ENCODE data around the gene IQSEC1.

IQSEC1 gene

DNA sequence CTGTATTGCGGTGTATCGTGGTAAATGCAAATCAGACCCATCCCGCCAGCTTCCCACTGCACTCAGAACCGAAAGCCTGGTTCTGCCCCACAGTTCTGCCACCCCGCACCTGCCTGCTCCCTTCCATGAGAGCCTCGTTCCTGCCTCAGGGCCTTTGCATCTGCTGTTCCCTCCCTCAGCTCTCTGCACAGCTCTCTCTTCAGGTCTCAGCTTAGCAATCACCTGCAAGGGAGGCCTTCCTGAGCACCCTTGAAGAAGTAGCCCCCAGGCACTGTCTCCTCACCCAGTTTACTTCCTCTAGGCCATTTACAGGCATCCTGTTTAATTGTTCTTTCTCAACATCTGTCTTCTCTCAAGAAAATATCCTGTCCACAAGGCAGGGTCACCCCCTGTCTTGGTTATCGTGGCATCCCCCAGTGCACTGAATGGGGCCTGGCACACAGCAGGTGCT, 13.3 kb upstream of the IQSEC1 start:
- peaks cover 0 to 17% (median 3%) of the 10 kb centered on the region in 4 donors for H3K4me1 ChIP-seq
- no peaks in the 10 kb centered on the region for H3K9me3 ChIP-seq
- H3K27me3 ChIP-seq, result no peaks in the 10 kb centered on the region
- no peak overlapping the region for H3K27ac ChIP-seq
- no peak for DNase-seq
- no peak overlapping the region for H3K4me3 ChIP-seq
- H3K36me3 ChIP-seq, result no peaks in the 10 kb centered on the region
- intact Hi-C loops (cut with DNase I; ENCODE audit: low total_unique reads), result no loop called here
- TF ChIP-seq, protein P1, sequence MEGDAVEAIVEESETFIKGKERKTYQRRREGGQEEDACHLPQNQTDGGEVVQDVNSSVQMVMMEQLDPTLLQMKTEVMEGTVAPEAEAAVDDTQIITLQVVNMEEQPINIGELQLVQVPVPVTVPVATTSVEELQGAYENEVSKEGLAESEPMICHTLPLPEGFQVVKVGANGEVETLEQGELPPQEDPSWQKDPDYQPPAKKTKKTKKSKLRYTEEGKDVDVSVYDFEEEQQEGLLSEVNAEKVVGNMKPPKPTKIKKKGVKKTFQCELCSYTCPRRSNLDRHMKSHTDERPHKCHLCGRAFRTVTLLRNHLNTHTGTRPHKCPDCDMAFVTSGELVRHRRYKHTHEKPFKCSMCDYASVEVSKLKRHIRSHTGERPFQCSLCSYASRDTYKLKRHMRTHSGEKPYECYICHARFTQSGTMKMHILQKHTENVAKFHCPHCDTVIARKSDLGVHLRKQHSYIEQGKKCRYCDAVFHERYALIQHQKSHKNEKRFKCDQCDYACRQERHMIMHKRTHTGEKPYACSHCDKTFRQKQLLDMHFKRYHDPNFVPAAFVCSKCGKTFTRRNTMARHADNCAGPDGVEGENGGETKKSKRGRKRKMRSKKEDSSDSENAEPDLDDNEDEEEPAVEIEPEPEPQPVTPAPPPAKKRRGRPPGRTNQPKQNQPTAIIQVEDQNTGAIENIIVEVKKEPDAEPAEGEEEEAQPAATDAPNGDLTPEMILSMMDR (IDR thresholded peaks at IDR 0.05), result no peak

DNA sequence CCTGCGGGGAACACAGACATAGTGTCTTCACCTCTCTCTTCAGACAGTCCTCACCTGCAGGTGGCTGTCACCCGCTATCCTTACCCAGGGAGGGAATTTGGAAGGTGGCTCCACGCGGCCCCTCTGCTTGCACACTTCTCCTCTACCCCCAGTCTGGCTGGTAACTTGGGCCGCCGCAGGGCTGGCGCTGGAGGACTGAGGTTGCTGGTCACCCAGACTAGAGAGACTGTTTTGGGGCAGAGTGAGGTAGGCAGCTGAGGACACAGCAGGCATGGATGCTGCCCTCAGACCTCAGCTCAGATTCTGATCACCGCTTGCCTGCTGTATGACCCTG, 12.6 kb upstream of the IQSEC1 start:
- H3K27ac ChIP-seq, result no peak overlapping the region
- DNase-seq, result no peak
- no peaks in the 10 kb centered on the region for H3K9me3 ChIP-seq
- intact Hi-C loops (cut with DNase I; ENCODE audit: low total_unique reads), result no loop called here
- H3K36me3 ChIP-seq, result no peaks in the 10 kb centered on the region
- TF ChIP-seq, protein P1 (IDR thresholded peaks at IDR 0.05), result no peak
- no peak overlapping the region for H3K4me3 ChIP-seq
- H3K4me1 ChIP-seq, result peaks cover 0 to 24% (median 6%) of the 10 kb centered on the region in 4 donors
- no peaks in the 10 kb centered on the region for H3K27me3 ChIP-seq

DNA sequence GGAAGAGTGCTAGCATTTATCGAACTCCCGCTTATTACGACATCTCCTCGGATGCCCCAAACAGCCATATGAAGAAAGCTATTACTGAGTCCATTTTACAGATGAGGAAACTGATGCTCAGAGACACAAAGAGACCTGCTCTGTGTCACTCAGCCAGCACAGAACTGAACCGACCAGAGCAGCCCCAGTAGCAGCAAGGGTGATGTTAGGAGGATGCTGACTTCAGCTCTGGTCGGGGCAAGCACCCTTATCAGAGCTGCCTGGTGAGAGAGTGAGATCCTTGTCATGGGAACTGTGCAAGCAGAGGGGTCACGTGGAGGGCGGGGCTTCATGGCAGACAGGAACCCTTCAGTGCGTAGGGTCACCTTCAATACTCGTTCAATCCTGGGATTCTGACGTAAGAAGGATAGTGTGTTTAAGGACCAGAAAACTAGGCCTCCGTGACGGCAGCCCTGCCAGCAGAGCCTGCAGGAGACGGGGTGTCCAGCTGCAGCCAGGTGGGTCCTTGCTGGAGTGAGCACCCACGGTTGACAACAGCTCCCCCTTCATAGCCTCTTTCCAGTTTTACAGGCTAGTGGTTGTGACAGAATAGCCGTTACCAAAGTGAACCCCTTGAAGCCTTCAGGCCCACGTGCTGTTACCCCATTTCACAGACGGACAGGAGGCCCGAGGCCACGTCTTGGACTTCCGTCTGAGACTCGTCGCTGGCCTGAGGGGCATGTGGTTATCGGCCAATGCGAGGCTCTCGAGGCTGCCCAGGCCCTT, 12.0 kb upstream of the IQSEC1 start:
- intact Hi-C loops (cut with DNase I; ENCODE audit: low total_unique reads), result no loop called here
- no peaks in the 10 kb centered on the region for H3K9me3 ChIP-seq
- H3K4me3 ChIP-seq, result no peak overlapping the region
- DNase-seq, result no peak
- peaks cover 0 to 30% (median 10%) of the 10 kb centered on the region in 4 donors for H3K4me1 ChIP-seq
- TF ChIP-seq, protein P1 (IDR thresholded peaks at IDR 0.05), result no peak
- no peak overlapping the region for H3K27ac ChIP-seq
- H3K36me3 ChIP-seq, result no peaks in the 10 kb centered on the region
- H3K27me3 ChIP-seq, result no peaks in the 10 kb centered on the region

DNA sequence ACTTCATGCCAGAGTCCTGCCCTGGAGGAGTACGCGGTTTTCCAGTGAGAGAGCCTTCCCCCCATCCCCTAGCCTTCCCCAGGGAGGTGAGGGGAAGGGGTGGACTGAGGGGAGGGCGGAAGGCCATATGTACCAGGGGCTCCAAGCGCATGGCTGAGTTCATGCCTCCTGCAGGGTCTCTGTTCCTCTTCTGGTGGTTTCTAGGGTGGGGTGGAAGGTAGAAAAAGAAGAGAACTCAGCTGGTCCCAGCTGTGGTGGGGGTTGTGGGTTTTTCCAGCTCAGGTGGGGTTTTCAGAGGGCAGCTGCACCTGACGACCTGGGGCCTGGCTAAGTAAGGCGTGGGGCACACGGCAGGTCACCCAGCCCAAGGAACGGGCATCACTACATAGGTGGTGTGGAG, 10.7 kb upstream of the IQSEC1 start:
- no peak overlapping the region for H3K4me3 ChIP-seq
- no peak for DNase-seq
- H3K27me3 ChIP-seq, result no peaks in the 10 kb centered on the region
- intact Hi-C loops (cut with DNase I; ENCODE audit: low total_unique reads), result no loop called here
- no peaks in the 10 kb centered on the region for H3K9me3 ChIP-seq
- H3K4me1 ChIP-seq, result peaks cover 0 to 43% (median 22%) of the 10 kb centered on the region in 4 donors
- TF ChIP-seq, protein P1 (IDR thresholded peaks at IDR 0.05), result no peak
- H3K36me3 ChIP-seq, result no peaks in the 10 kb centered on the region
- no peak overlapping the region for H3K27ac ChIP-seq

DNA sequence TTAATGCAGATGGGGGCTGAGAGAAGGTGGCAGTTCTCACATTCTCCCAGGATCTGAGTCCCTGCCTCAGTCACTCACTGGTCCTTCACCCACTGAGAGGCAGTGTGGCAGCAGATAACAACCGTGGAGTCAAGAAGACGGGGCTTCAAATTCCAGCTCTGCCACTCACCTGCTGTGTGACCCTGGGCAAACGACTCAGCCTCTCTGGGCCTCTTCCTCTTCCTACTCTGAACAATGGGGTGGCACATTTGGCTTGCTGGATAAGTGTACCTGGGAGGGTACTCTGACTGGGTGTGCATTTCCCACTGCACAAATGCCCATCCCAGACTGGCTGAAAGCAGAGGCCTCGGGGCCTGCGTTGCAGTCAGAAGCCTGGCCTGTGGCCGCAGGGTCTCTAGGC, 10.0 kb upstream of the IQSEC1 start:
- no peak overlapping the region for H3K4me3 ChIP-seq
- intact Hi-C loops (cut with DNase I; ENCODE audit: low total_unique reads), result no loop called here
- TF ChIP-seq, protein P1 (IDR thresholded peaks at IDR 0.05), result no peak
- H3K9me3 ChIP-seq, result no peaks in the 10 kb centered on the region
- peaks cover 0 to 50% (median 28%) of the 10 kb centered on the region in 4 donors for H3K4me1 ChIP-seq
- no peak overlapping the region for H3K27ac ChIP-seq
- DNase-seq, result no peak
- no peaks in the 10 kb centered on the region for H3K36me3 ChIP-seq
- no peaks in the 10 kb centered on the region for H3K27me3 ChIP-seq
